GM21381 (cell line): ENCODE results near the gene FAM186B.
"Not testable (repeated sequence)": the region's sequence is repeated elsewhere in the genome, so short reads cannot be mapped to it uniquely, and the experiment has no call there.

Experiments used
- ATAC-seq: cut with Tn5 transposase; IDR thresholded peaks from one replicate; pipeline ENCODE4 v1.9.1; 2021; ENCODE audit warnings: mild to moderate bottlenecking, moderate library complexity; ENCODE audit not compliant: unreplicated experiment

The FAM186B gene

DNA sequence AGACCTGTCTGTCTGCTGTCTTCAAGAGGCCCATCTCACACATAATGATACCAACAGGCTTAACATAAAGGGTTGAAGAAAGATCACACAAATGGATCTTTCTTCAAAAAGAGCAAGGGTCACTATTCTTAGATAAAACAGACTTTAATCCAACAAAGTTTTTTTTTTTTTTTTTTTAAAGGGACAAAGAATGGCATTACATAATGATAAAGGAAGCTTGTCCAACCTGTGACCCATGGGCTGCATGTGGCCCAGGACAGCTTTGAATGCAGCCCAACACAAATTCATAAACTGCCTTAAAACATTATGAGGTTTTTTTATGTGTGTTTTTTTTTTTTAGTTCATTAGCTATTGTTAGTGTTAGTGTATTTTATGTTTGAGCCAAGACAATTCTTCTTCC is 6.8 kb upstream of the FAM186B start:
- no peak for ATAC-seq

DNA sequence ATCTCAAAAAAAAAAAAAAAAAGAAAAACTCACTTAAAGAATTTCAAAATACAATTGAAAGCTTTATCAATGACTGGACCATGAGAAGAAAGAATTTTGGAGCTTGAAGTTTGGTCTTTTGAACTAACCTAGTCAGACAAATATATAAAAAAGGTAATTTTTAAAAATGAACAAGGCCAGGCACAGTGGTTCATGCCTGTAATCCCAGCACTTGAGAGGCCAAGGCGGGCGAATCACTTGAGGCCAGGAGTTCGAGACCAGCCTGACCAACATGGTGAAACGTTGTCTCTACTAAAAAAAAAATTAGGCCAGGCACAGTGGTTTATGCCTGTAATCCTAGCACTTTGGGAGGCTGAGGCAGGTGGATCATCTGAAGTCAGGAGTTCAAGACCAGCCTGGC is 5.3 kb upstream of the FAM186B start:
- not testable (repeated sequence) for ATAC-seq

DNA sequence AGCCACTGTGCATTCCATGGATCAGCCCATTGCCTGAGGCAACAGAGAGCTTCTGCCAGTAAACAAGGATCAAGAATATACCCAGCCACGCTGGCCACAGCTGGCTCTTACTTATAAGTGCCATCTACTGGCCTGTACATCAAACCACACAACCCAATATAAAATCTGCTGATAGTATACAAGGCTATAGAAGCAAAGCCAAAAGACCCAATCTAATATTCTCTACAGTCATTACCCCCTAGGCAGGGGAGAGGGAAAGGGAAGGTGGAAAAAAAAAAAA is 4.4 kb upstream of the FAM186B start:
- ATAC-seq, result no peak

DNA sequence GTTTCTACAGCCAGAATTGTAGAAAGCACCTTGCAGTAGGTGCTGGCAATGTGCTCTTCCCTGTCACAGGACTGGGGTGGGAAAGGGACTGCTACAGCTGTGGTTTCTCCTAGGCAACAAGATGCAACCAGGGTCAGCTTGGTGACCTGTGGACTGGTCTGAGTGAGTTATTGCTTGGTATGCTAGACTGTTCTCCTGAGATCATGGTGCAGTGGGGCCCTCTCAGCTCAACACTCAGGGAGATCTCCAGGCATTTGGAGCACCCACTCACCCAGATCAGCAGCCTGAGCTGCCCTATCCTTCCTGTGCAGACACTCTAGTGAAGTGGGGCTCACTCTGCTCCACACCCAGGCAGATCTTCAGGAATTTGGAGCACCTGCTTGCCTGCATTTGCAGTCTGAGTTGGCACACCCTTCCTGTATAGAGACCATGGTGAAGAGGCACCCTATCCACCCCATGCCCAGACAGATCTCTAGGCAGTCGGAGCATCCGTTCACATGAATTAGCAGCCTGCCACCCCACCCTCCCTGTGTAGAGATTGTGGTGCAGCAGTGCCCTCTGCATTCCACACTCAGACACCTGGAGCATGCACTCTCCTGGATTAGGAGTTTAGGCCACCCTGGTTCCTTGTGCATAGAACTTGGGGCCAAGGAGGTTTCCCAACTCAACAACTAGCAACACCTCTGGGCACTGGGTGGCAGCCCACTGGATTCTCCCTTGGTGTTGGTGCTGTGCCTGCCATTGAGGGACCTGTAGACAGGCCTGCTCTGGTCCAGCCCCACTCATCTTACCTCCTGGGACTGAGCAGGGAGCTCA is 3.8 kb upstream of the FAM186B start:
- ATAC-seq, result no peak

- no peak for ATAC-seq
Measured at GRCh38 chr12:49604856-49605255, 583 bp downstream of the FAM186B start.

DNA sequence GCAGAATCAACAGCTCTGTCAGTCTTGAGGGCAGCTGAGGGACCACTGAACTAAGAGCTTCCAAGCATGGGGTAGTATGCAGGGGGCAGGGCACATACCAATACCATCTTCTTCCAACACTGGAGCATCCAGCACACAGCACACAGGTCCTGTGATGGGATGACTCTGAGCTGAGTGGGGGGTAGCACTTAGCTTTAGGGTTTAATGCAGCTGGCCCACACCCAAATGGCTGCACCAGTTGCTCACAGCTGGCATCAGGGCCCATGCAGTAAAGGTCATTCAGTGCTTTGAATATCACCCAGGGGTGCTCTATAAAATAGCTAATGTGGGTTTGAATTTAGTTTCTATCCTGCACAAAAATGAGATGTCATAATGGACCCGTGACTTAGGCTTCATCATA is 1.7 kb downstream of the FAM186B start:
- ATAC-seq, result no peak

- ATAC-seq, result no peak
Measured at GRCh38 chr12:49599961-49600360, 5.5 kb downstream of the FAM186B start.

GRCh38 chr12:49598527-49598926 is 6.9 kb downstream of the FAM186B start:
- no peak for ATAC-seq

DNA sequence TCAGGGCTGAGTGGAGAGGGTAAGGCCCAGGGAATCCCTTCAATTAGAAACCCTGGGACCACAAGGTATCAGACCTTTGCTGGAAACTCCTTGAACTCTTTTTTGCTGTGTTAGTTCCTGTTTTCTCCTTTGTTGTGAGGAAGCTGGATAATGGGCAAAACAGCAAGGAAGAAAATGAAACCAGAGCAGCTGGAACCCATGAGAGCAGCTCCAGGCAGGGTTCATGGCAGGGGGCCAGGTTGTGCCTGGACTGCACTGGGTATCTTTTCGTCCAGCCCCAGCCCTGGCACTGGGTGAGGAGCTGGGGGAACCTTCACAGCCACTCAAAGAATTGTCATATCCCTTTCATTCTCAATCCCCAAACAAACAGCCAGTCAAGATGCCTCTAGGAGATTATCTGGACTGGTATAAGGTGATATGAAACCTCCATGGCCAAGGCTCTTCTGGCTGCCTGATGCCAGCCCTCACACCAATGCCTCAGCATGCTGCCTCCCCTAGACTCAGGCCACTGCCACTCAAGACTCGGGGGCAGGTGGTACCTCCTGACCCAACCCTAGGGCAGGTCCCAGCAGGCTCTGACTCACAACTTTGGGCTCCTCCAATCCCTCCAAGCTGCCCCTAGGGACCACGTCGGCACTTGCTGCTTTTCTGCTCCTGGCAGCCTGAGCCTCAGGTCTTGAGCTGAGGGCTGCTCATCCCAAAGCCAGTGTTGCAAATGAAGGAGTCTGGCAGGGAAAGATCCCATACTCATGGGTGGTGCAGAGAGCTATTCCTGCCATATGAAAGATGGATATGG is 16.5 kb downstream of the FAM186B start:
- ATAC-seq, result no peak

DNA sequence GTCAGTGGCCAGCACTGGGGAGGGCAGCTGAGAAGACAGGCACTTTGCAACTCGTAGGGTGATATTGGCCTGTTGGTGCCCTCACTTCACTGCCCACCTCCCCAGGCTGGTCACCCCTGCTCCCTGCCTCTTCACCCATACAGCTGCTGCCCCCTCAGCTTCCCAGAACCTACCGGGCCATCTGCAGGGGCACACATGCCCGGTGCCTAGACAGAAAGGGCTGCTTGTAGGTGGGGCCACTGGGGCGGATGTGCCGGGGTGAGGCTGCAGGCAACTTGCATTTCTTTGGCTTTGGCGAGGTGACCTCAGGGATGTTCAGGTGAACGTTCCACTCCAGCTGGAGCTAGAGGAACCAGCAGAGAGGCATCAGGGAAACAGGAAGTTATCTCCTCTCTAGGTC is 17.2 kb downstream of the FAM186B start:
- no peak for ATAC-seq

- ATAC-seq, result no peak
Measured at GRCh38 chr12:49587174-49587908, 18.1 kb downstream of the FAM186B start.

GRCh38 chr12:49585477-49586459 is 19.7 kb downstream of the FAM186B start:
- ATAC-seq, result no peak

- no peak for ATAC-seq
Measured at GRCh38 chr12:49584591-49584990, 20.8 kb downstream of the FAM186B start.

DNA sequence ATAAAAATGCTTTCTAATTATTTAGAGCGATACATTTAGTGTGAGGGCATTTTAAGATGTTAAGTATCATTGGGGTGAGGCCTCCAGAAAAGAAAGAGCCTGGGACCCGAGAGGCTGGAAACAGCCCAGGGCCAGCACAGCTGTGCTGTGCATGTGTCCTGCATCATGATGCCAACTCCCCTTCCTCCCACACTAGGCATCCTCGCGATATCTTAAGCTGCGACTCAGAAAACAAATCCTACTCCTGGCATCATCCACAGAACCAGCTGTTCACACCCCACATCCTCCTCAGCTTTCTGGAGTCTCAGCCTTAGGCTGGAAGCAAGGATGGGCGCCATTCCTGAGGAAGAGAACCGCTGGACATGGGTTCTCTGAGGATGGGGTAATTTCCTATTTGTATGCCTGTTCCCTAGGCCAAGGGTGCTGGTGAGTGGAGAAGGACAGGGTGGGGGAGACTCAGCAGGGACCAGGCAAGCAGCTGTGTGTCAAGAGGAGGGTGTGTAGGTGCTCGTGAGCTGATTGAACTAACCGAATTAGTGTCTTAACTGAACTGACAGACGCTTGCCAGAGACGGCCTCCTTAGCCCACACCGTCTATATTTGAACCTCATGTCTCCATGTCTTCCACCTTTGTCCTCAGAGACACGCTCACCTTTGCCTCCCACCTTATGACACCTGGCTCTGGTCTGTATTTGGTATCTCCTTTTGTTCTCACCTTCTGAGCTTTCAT is 21.9 kb downstream of the FAM186B start:
- ATAC-seq, result no peak

GRCh38 chr12:49582850-49583249 is 22.6 kb downstream of the FAM186B start:
- ATAC-seq, result no peak

DNA sequence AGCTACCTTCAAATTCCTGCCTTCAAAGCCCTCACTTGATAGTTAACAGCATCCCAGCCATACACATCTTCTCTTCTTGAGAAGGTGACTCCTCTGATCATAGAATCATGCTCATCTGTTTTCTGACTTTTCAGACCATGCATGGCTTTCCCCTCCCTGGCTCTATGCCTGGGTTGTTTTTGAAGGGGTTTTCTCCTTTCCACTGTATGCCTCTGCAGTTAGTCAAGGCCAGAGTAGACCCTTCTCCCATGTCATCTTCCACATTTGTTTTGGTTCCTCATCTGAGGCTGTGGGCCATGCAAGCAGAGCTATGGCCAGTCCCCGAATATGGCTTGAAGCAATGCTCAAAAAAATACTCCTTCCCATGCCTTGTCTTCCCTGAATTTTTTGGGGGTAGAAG is 23.2 kb downstream of the FAM186B start:
- no peak for ATAC-seq

- ATAC-seq, result no peak
Measured at GRCh38 chr12:49580572-49581535, 24.6 kb downstream of the FAM186B start.

DNA sequence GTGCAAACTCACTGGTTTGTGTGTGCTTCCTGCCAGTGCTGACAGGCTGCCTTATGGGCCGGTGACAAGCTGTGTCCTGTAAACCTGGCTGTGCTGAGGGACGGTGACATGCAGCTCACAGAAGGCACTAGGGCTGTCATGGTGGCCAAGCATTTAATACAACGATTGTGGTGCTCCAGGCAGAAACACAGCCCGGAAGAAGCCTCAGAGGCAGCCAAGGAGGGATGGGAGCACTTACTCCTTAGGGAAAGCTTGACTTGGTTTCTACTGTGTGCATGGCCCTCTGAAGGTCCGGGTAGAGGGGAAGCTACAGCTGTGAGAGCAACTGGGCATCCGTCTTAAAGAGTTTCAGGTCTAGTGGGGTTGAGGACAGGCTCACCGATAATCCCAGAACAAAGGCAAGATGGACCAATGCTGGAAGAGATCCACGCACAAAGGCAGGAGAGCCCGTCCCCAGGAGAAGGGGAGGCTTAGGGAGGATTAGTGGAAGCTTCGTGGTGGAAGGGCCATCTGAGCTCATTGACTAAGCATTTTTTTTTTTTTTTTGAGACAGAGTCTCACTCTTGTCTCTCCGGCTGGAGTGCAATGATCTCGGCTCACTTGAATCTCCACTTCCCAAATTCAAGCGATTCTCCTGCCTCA is 26.8 kb downstream of the FAM186B start:
- ATAC-seq, result no peak
